ENCODE measurements around the gene SESN2.

Gene SESN2

GRCh38 chr1:28296401-28297261 is 37.3 kb downstream of the SESN2 start:
- Histone ChIP-seq H3K27me3 (ENCODE audit: insufficient read depth, low read length, poor library complexity, severe bottlenecking) (no peaks in the 10 kb centered on the region), H3K4me2 (ENCODE audit: low read depth, low read length, poor library complexity, severe bottlenecking) (no peak overlapping the region), H3F3A (ENCODE audit: low read depth) (no peaks in the 10 kb centered on the region), H3K4me1 (ENCODE audit: insufficient read depth, low read length, poor library complexity, severe bottlenecking) (no peaks in the 10 kb centered on the region), H3K9me2 (replicated peaks; ENCODE audit: low read depth, low read length) (no peaks in the 10 kb centered on the region), H3K36me3 (ENCODE audit: insufficient read depth, low read length) (no peaks in the 10 kb centered on the region), H3K79me2 (ENCODE audit: insufficient read depth, low read length) (no peaks in the 10 kb centered on the region), H4K20me1 (ENCODE audit: insufficient read depth, low read length, poor library complexity, severe bottlenecking) (no peaks in the 10 kb centered on the region), H2AFZ (ENCODE audit: low read length) (no peak overlapping the region), H3K9me3 (ENCODE audit: insufficient read depth, low read depth, low read length) (no peaks in the 10 kb centered on the region), H3K4me3 (ENCODE audit: low read length, poor library complexity, severe bottlenecking) (no peak overlapping the region), H3K9ac (ENCODE audit: low read depth, low read length, poor library complexity, severe bottlenecking) (no peak overlapping the region)
- TF ChIP-seq CTCF (conservative IDR thresholded peaks at IDR 0.05; ENCODE audit: low read length) (no peak), EZH2phosphoT487 (IDR thresholded peaks at IDR 0.05; ENCODE audit: borderline replicate concordance) (no peak)

- H3K4me1 ChIP-seq (ENCODE audit: insufficient read depth, low read length, poor library complexity, severe bottlenecking) = no peaks in the 10 kb centered on the region
- H2AFZ ChIP-seq (ENCODE audit: low read length) = no peak overlapping the region
- H3K9me3 ChIP-seq (ENCODE audit: insufficient read depth, low read depth, low read length) = no peaks in the 10 kb centered on the region
- H3F3A ChIP-seq (ENCODE audit: low read depth) = no peaks in the 10 kb centered on the region
- H3K4me2 ChIP-seq (ENCODE audit: low read depth, low read length, poor library complexity, severe bottlenecking) = no peak overlapping the region
- H3K9ac ChIP-seq (ENCODE audit: low read depth, low read length, poor library complexity, severe bottlenecking) = no peak overlapping the region
- no peaks in the 10 kb centered on the region for H3K9me2 ChIP-seq (replicated peaks; ENCODE audit: low read depth, low read length)
- no peaks in the 10 kb centered on the region for H4K20me1 ChIP-seq (ENCODE audit: insufficient read depth, low read length, poor library complexity, severe bottlenecking)
- H3K27me3 ChIP-seq (ENCODE audit: insufficient read depth, low read length, poor library complexity, severe bottlenecking) = no peaks in the 10 kb centered on the region
- H3K79me2 ChIP-seq (ENCODE audit: insufficient read depth, low read length) = no peaks in the 10 kb centered on the region
- H3K4me3 ChIP-seq (ENCODE audit: low read length, poor library complexity, severe bottlenecking) = no peak overlapping the region
- TF ChIP-seq EZH2phosphoT487 (IDR thresholded peaks at IDR 0.05; ENCODE audit: borderline replicate concordance) (no peak), CTCF (conservative IDR thresholded peaks at IDR 0.05; ENCODE audit: low read length) (no peak)
- no peaks in the 10 kb centered on the region for H3K36me3 ChIP-seq (ENCODE audit: insufficient read depth, low read length)
These were observed 38.5 kb downstream of the SESN2 start for GRCh38 chr1:28297826-28298225.

GRCh38 chr1:28298438-28298837 is 39.1 kb downstream of the SESN2 start:
- no peaks in the 10 kb centered on the region for H3K4me1 ChIP-seq (ENCODE audit: insufficient read depth, low read length, poor library complexity, severe bottlenecking)

More at GRCh38 chr1:28298438-28298837, 39.1 kb downstream of the SESN2 start:
- Histone ChIP-seq H3F3A (ENCODE audit: low read depth) (no peaks in the 10 kb centered on the region), H4K20me1 (ENCODE audit: insufficient read depth, low read length, poor library complexity, severe bottlenecking) (no peaks in the 10 kb centered on the region), H3K9ac (ENCODE audit: low read depth, low read length, poor library complexity, severe bottlenecking) (no peak overlapping the region), H3K9me2 (replicated peaks; ENCODE audit: low read depth, low read length) (no peaks in the 10 kb centered on the region), H3K4me2 (ENCODE audit: low read depth, low read length, poor library complexity, severe bottlenecking) (no peak overlapping the region), H3K27me3 (ENCODE audit: insufficient read depth, low read length, poor library complexity, severe bottlenecking) (no peaks in the 10 kb centered on the region), H2AFZ (ENCODE audit: low read length) (no peak overlapping the region), H3K4me3 (ENCODE audit: low read length, poor library complexity, severe bottlenecking) (no peak overlapping the region), H3K36me3 (ENCODE audit: insufficient read depth, low read length) (no peaks in the 10 kb centered on the region), H3K9me3 (ENCODE audit: insufficient read depth, low read depth, low read length) (no peaks in the 10 kb centered on the region), H3K79me2 (ENCODE audit: insufficient read depth, low read length) (no peaks in the 10 kb centered on the region)
- no peak for TF ChIP-seq CTCF (conservative IDR thresholded peaks at IDR 0.05; ENCODE audit: low read length)
- no peak for TF ChIP-seq EZH2phosphoT487 (IDR thresholded peaks at IDR 0.05; ENCODE audit: borderline replicate concordance)
